NB4 (cell line): Measurements from ENCODE around the gene HSFX4.
"Not testable (repeated sequence)": the region's sequence is repeated elsewhere in the genome, so short reads cannot be mapped to it uniquely, and the experiment has no call there.

ENCODE experiments used
- DNase-seq: peaks from one replicate; pipeline ENCODE4 v3.0.0; 2010; ENCODE audit warnings: low read depth
- H3K4me3 ChIP-seq: one replicate; pipeline ENCODE4 v1.5.1; 2011; ENCODE audit warnings: mild to moderate bottlenecking, low read depth, low read length, moderate library complexity
- CTCF ChIP-seq: IDR thresholded peaks from one replicate; pipeline ENCODE4 v1.5.1; 2012; ENCODE audit warnings: low read depth, low read length
- MYC ChIP-seq: IDR thresholded peaks from 2 replicates; pipeline ENCODE4 v1.6.1; 2011; ENCODE audit warnings: low read depth, low read length
- POLR2A ChIP-seq: IDR thresholded peaks from 2 replicates; pipeline ENCODE4 v1.6.1; 2011; ENCODE audit warnings: mild to moderate bottlenecking; ENCODE audit not compliant: insufficient read length; ENCODE audit errors: extremely low read depth
- TF ChIP-seq, protein P1 (sequence below): IDR thresholded peaks from 2 replicates; pipeline ENCODE4 v1.6.1; 2011; ENCODE audit warnings: low read depth, low read length

Gene HSFX4

GRCh38 chrX:149933547-149933946 is 4.2 kb downstream of the HSFX4 start:
- not testable (repeated sequence) for H3K4me3 ChIP-seq, DNase-seq

GRCh38 chrX:149937328-149937727 is 8.0 kb downstream of the HSFX4 start:
- H3K4me3 ChIP-seq, result peak overlapping the region; percentile 76
- not testable (repeated sequence) for DNase-seq

DNA sequence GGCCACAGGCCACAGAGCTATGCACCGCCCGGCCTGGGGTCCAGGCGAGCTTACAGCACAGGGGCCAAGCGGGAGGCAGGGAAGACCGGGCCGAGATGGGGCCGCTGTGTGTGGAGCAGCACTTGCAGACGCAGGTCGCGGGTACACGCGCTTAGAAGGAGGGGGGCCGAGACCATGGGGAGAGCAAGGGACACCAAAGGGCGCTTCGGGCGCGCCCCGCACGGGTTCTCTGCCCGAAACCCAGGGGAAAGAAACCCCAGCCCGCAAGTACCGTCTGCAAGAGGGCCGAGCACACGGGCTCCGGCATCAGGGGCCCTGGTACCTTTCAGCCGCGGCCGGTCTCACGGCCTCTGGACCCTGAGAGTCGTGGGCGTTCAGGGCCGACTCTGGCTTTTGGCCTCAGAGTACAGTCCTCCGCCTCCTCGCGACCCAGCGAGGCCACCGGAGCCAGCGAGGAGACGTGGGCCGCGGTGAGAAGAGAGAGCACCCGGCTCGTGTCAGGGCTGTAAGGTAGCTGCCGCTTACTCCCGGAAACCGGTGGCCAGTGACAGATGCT is 8.6 kb downstream of the HSFX4 start:
- peak; percentile 27 for DNase-seq

GRCh38 chrX:149938427-149938880 is 9.1 kb downstream of the HSFX4 start, which contains the start of gene EOLA2:
Gene EOLA2 (minus strand): TSS chrX:149938491. CDS start chrX:149933874, 4,617 bp downstream.
- peak within 1 kb of the TSS; percentile 76 for H3K4me3 ChIP-seq
- TF ChIP-seq, protein P1, sequence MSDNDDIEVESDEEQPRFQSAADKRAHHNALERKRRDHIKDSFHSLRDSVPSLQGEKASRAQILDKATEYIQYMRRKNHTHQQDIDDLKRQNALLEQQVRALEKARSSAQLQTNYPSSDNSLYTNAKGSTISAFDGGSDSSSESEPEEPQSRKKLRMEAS, result peak; percentile 76
- peak; percentile 65 for TF ChIP-seq MYC
- peak; percentile 50 for TF ChIP-seq POLR2A
- no peak for TF ChIP-seq CTCF
- peak; percentile 97 for DNase-seq

More for the DNA sequence above, 8.6 kb downstream of the HSFX4 start:
- no peak for TF ChIP-seq MYC
- TF ChIP-seq POLR2A, result no peak
- TF ChIP-seq, protein P1, result no peak
- TF ChIP-seq CTCF, result no peak
- peak overlapping the region; percentile 76 for H3K4me3 ChIP-seq

DNA sequence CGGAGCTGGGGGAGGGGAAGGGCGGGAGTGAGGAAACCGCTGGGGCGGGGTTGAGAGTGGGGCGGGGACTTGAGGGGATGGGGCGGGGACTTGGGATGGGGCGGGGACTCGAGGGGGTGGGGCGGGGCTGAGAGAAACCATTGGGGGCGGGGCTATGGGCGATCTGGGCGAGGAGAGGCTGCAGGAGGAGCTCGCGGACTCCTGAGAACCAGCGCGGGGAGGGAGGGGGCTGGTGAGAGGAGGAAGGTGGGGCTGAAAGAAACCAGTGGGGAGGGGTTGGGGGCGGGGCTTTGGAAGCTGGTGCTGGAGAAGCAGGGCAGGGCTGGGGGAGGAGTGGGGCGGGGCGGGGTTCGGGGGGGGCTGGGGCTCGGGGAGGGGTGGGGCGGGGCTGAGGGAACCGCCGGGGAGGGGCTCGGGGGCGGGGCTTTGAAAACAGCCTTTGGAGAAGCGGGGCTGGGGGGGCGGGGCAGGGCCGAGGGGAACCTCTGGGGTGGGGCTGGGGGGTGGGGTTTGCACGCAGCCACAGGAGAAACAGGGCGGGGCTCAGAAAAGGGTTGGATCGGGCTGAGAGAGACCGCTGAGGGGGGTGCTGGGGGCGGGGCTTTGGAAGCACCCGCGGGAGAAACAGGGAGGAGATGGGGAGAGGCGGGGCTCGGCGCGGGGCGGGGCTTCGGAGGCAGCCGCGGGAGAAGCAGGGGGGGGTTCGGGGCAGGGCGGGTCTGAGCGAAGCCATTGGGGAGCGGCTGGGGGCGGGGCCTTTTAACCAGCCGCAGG is 9.7 kb downstream of the HSFX4 start:
- H3K4me3 ChIP-seq, result peak overlapping the region; percentile 76
- DNase-seq, result peak; percentile 91
- TF ChIP-seq CTCF (no peak), POLR2A (no peak), MYC (no peak)
- TF ChIP-seq, protein P1, result no peak

DNA sequence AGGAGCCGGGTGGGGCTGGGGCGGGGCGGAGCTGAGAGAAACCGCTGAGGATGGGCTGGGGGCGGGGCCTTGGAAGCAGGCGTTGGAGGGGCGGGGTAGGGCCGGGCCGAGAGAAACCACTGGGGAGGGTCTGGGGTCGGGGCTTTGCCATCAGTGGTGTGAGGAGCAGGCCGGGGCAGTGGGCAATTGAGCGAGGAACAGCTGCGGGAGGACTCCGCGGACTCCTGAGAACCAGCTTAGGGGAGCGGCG is 10.2 kb downstream of the HSFX4 start:
- peak overlapping the region; percentile 52 for H3K4me3 ChIP-seq
- DNase-seq, result no peak
- no peak for TF ChIP-seq CTCF
- no peak for TF ChIP-seq MYC
- TF ChIP-seq POLR2A, result no peak
- TF ChIP-seq, protein P1, result no peak
